ENCODE data around the gene LRP5. TPM values are rescaled to one million over a fixed set of nuclear protein-coding genes. Genes with fewer than 3 reads are reported as not detected.

The LRP5 gene
- polyA plus RNA-seq, 3 donors, result 0.23 to 0.29 TPM; not detected in 1

DNA sequence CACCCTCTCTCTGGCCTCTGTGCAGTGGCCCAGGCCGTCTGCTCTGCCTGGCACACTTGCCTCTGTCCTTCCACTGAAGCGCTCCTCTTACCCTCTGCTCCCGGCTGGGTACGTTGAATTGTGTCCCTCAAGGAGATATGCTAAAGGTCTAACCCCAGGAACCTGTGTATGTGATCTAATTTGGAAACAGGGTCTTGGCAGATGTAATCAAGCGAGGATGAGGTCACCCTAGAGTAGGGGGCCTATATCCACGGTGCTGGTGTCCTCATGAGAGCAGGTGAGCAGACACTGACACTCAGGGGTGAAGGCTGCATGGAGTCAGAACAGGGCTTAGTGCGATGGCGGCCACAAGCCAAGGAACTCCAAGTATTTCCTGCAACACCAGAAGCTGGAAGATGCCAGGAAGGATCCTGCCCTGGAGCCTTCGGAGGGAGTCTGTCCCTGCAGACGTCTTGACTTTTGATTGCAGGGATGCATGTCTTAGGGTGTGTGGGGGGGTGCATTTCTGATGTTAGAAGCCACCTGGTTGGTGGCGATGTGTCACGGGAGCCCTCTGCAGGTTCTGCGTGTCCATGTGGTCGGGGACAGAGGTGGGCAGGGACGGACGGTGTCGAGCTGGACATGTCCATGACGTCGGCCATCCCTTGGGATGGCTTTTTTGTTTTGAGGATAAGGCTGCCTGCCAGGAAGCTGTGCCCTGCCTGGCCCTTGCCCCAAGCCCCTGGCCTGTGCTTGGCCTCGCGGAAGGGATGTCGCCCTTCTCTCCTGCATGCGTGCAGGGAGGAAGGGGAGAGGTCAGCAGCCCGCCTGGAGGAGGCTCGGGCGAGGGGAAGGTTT, 68.6 kb downstream of the LRP5 start:
- intact Hi-C loops (cut with micrococcal nuclease), result loop anchor here in 1 of 2 donors (5.0 kb wide), 1 partner anchor 124 kb away; no protein-coding TSS in a partner anchor
- H3K4me1 Mint-ChIP-seq, result peaks cover 29% of the 10 kb centered on the region
- no peaks in the 10 kb centered on the region for H3K27me3 ChIP-seq (ENCODE audit: control insufficient read depth in 2 of 2, insufficient read depth in 2 of 2, low read length in 2 of 2)
- peaks cover 0 to 3% (median 0%) of the 10 kb centered on the region in 7 donors for H3K9me3 Mint-ChIP-seq
- no peak overlapping the region for H3K9ac ChIP-seq (ENCODE audit: insufficient read depth, low read length, poor library complexity, severe bottlenecking)
- H2AFZ ChIP-seq (ENCODE audit: insufficient read depth, low read depth, low read length, poor library complexity, severe bottlenecking), result peak overlapping the region; percentile 66
- no peaks in the 10 kb centered on the region for H3K79me2 ChIP-seq (ENCODE audit: insufficient read depth, low read length)
- no peaks in the 10 kb centered on the region for H3K36me3 ChIP-seq (replicated peaks in 1 of 2; ENCODE audit: control insufficient read depth in 1 of 2, insufficient read depth in 2 of 2, low read length in 2 of 2)
- 76% methylated on average over 19 of the region's 26 CpGs for WGBS (ENCODE audit: insufficient coverage)
- no peaks in the 10 kb centered on the region for H3K9me3 ChIP-seq (replicated peaks in 1 of 2; ENCODE audit: control insufficient read depth in 1 of 2, insufficient read depth in 1 of 2, low read length in 2 of 2)
- no peak overlapping the region for H3K27ac ChIP-seq (ENCODE audit: low read depth in 1 of 2, low read length in 2 of 2)
- DNase-seq, result no peak
- H3K27ac Mint-ChIP-seq, result no peak overlapping the region
- no peak overlapping the region for H3K4me3 ChIP-seq (replicated peaks in 1 of 3; ENCODE audit: low read depth in 2 of 3, low read length in 3 of 3)
- H3K4me1 ChIP-seq (ENCODE audit: control insufficient read depth in 1 of 2, insufficient read depth in 2 of 2, low read length in 2 of 2), result peaks cover 10 to 13% of the 10 kb centered on the region in 2 donors
- no peaks in the 10 kb centered on the region for H4K20me1 ChIP-seq (ENCODE audit: insufficient read depth, low read length)
- H3K27me3 Mint-ChIP-seq (ENCODE audit: low read depth in 3 of 3), result peaks cover 12 to 27% (median 16%) of the 10 kb centered on the region in 3 donors
- TF ChIP-seq, protein P1, sequence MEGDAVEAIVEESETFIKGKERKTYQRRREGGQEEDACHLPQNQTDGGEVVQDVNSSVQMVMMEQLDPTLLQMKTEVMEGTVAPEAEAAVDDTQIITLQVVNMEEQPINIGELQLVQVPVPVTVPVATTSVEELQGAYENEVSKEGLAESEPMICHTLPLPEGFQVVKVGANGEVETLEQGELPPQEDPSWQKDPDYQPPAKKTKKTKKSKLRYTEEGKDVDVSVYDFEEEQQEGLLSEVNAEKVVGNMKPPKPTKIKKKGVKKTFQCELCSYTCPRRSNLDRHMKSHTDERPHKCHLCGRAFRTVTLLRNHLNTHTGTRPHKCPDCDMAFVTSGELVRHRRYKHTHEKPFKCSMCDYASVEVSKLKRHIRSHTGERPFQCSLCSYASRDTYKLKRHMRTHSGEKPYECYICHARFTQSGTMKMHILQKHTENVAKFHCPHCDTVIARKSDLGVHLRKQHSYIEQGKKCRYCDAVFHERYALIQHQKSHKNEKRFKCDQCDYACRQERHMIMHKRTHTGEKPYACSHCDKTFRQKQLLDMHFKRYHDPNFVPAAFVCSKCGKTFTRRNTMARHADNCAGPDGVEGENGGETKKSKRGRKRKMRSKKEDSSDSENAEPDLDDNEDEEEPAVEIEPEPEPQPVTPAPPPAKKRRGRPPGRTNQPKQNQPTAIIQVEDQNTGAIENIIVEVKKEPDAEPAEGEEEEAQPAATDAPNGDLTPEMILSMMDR (IDR thresholded peaks at IDR 0.05), result no peak
- H3K36me3 Mint-ChIP-seq, result no peaks in the 10 kb centered on the region
- H3K4me2 ChIP-seq (replicated peaks; ENCODE audit: extremely low read depth, low read length, poor library complexity, severe bottlenecking), result no peak overlapping the region
- H3K4me3 Mint-ChIP-seq, result peak overlapping the region; percentile 24 to 85

DNA sequence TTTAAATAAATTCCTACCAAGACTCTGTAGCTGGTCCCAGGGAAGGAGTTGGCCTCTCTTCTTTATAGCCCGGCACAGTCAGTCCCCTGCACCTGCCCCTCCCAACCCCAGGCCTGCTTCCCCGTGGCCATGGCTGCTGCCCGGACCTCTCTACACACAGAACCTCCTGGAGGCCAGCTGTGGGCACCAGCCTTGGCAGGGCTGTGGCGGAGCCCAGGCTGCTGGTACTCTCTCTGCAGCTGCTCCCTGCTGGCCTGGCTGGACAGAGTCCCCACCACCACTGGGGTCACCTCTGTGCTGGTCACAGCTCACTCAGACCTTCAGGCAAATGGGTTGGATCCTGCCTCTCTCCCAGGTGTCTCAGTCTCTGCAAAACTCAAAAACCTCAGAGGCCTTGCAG, 69.3 kb downstream of the LRP5 start:
- H4K20me1 ChIP-seq (ENCODE audit: insufficient read depth, low read length), result no peaks in the 10 kb centered on the region
- H3K36me3 ChIP-seq (replicated peaks in 1 of 2; ENCODE audit: control insufficient read depth in 1 of 2, insufficient read depth in 2 of 2, low read length in 2 of 2), result no peaks in the 10 kb centered on the region
- H3K79me2 ChIP-seq (ENCODE audit: insufficient read depth, low read length), result no peaks in the 10 kb centered on the region
- TF ChIP-seq, protein P1 (IDR thresholded peaks at IDR 0.05), result no peak
- peaks cover 10 to 13% of the 10 kb centered on the region in 2 donors for H3K4me1 ChIP-seq (ENCODE audit: control insufficient read depth in 1 of 2, insufficient read depth in 2 of 2, low read length in 2 of 2)
- Mint-ChIP-seq H3K4me3 (peak overlapping the region in 1 of 2 donors; percentile 85), H3K9me3 (peaks cover 0 to 3% (median 0%) of the 10 kb centered on the region in 7 donors), H3K4me1 (peaks cover 29% of the 10 kb centered on the region), H3K27me3 (ENCODE audit: low read depth in 3 of 3) (peaks cover 12 to 27% (median 16%) of the 10 kb centered on the region in 3 donors), H3K36me3 (no peaks in the 10 kb centered on the region), H3K27ac (no peak overlapping the region)
- no peaks in the 10 kb centered on the region for H3K9me3 ChIP-seq (replicated peaks in 1 of 2; ENCODE audit: control insufficient read depth in 1 of 2, insufficient read depth in 1 of 2, low read length in 2 of 2)
- no peak overlapping the region for H3K9ac ChIP-seq (ENCODE audit: insufficient read depth, low read length, poor library complexity, severe bottlenecking)
- intact Hi-C loops (cut with micrococcal nuclease), result loop anchor here in 1 of 2 donors (5.0 kb wide), 1 partner anchor 124 kb away; no protein-coding TSS in a partner anchor
- peak overlapping the region; percentile 8 for H2AFZ ChIP-seq (ENCODE audit: insufficient read depth, low read depth, low read length, poor library complexity, severe bottlenecking)
- no peaks in the 10 kb centered on the region for H3K27me3 ChIP-seq (ENCODE audit: control insufficient read depth in 2 of 2, insufficient read depth in 2 of 2, low read length in 2 of 2)
- WGBS (ENCODE audit: insufficient coverage), result 59% methylated on average over 4 of the region's 4 CpGs
- DNase-seq, result no peak
- no peak overlapping the region for H3K4me2 ChIP-seq (replicated peaks; ENCODE audit: extremely low read depth, low read length, poor library complexity, severe bottlenecking)
- no peak overlapping the region for H3K4me3 ChIP-seq (replicated peaks in 1 of 3; ENCODE audit: low read depth in 2 of 3, low read length in 3 of 3)
- no peak overlapping the region for H3K27ac ChIP-seq (ENCODE audit: low read depth in 1 of 2, low read length in 2 of 2)

All from CD14-positive monocyte (primary cell).